Amniotic epithelial cell (primary cell): Measurements from ENCODE around the gene ABLIM1.

Experiments used
- DNase-seq: peaks from one replicate; pipeline ENCODE4 v3.0.0-alpha.2; 2010; ENCODE audit warnings: low read depth

ABLIM1 gene

GRCh38 chr10:114458216-114458920 is 199.7 kb downstream of the ABLIM1 start:
- no peak for DNase-seq

- DNase-seq: no peak
Observed at GRCh38 chr10:114453576-114453975, 204.5 kb downstream of the ABLIM1 start.

- no peak for DNase-seq
Observed at GRCh38 chr10:114448897-114449296, 209.2 kb downstream of the ABLIM1 start.

- DNase-seq: no peak
Observed at GRCh38 chr10:114445332-114445731, 212.7 kb downstream of the ABLIM1 start.

GRCh38 chr10:114444819-114445218 is 213.3 kb downstream of the ABLIM1 start:
- no peak for DNase-seq

GRCh38 chr10:114442091-114442630 is 215.9 kb downstream of the ABLIM1 start:
- DNase-seq: no peak

GRCh38 chr10:114441107-114441506 is 217.0 kb downstream of the ABLIM1 start:
- no peak for DNase-seq

DNA sequence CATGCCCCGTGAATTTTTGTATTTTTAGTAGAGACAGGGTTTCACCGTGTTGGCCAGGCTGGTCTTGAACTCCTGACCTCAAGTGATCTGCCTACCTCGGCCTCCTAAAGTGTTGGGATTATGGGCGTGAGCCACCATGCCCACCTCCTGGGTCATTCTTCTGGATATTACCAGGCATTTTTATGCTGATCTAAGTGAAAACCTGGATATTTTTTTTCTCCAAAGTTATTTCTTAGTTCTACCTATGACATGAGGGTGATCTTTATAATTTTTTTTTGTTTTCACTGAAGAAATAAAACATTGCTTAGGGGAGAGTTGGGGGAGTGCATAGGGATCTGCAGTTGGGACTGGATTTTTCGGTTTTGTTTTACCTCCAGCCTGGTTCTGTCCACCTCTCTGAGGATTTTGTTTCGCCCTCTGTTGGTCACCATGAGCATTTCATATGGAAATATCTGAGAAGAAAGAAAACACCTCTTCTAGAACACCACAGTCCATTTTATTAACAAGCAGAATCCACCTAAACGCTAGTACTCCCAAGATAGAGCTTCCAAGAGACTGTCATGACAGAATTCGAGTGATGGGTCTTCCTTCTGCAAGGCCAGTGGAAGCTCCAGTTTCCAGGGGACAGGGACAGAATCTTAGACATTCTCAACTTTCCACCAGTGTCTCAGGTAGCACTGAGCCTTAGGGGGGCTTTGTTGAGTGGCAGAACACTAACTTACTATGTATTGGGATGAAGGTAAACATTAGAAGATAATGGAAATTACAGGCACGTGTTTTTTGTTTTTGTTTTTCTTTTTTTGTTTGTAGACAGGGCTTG is 220.4 kb downstream of the ABLIM1 start:
- DNase-seq: peak; percentile 20

DNA sequence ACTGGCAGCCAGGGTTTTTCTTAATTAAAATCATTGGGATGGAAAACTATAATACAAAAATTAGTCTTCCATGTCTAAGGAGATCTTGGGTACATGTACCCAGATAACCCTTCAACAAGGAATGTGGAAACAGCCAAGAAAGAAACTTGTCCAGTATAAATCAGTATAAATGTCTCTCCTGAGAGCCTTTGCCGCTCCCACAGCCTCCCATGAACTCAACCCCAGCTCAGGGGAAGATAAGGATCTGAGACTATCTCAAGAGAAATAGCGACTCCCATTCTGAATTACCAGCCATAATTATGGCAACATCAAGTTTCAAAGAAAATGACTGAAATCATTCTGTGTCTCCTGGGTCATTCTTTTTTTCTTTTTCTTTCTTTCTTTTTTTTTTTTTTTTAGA is 221.1 kb downstream of the ABLIM1 start:
- peak; percentile 74 for DNase-seq

- peak; percentile 83 for DNase-seq
Observed at GRCh38 chr10:114432566-114433093, 225.4 kb downstream of the ABLIM1 start.

DNA sequence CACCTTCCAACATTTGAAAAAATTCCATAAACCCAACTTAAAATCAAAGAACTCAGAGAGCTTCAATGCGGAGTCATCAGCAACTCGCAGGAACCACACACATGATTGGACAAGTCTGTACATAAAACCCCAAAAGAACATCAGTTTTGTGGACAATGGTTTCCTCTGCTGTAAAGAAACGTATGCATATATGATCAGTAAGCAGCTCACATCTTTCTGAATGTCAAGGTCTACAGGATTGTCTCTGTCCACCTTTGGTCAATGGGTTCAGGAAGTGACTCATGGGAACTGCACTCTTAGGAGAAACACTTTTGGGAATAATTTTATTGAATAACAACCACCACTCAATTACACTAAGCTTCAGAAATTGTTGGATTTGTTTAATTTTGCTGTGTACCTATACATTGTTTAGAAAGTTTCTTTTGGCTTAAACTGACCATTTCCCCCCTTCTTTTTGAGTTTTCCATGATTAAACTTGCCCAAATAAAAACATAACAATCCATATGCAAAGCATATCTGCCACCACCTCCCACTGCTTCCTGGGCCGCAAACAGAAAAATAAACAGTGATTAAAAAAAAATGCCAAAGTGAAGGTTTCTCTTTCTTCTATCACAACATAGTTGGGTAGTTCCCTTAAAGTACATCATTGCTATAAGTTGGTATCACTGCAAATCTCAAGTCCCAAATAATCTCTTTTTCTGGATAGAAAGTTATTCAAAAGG is 226.5 kb downstream of the ABLIM1 start:
- DNase-seq: no peak

GRCh38 chr10:114430688-114431413 is 227.2 kb downstream of the ABLIM1 start:
- no peak for DNase-seq

GRCh38 chr10:114429581-114430335 is 228.3 kb downstream of the ABLIM1 start:
- DNase-seq: peak; percentile 57

- no peak for DNase-seq
Observed at GRCh38 chr10:114427124-114427852, 230.8 kb downstream of the ABLIM1 start.

DNA sequence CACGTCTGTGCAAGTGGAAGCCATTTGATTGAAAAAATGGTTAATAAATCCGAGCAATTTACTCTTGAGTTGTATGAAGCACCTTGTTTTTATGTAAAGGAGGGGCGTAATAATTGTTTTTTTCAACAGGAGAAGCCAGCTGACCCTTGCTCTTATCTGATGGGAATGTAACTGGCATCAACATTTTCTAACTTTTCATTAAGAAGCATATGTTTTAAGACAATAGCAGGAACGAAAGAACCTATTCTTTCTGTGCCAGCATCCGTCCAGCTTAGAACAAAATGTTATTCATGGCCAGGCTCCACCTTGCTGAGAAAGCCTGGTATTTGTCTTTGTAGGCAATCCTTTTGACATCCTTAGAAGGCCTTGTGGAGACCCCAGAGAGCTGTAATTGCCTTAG is 231.6 kb downstream of the ABLIM1 start:
- DNase-seq: no peak

DNA sequence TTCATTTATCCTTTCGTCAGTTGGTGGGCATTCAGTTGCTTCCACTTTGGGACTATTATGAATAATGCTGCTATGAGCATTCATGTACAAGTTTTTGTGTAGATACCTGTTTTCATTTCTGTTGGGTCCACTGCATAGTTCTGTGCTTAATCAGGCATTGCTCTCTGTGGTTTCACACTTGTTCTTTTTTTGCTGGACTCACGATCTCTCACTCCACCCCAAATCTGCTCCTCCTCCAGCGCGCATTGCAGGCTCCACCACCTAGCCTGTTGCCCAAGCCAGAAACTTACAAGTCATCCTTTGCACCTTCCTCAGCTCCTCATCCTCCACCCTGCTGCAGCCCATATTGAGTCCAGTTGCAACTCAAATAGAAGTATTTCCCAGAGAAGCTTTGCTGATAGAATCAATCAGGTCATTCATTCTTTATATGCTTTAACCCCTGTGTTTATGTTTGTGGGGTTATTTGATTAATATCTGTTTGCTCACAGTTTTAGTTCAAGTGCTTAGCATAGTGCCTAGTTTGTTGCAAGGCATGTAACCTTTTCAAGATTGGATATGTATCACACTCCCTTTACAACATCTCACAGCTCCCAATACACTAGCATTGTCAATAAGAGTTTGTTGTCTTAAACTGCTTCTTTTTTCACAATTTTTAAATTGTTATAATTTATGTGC is 237.1 kb downstream of the ABLIM1 start:
- DNase-seq: no peak

DNA sequence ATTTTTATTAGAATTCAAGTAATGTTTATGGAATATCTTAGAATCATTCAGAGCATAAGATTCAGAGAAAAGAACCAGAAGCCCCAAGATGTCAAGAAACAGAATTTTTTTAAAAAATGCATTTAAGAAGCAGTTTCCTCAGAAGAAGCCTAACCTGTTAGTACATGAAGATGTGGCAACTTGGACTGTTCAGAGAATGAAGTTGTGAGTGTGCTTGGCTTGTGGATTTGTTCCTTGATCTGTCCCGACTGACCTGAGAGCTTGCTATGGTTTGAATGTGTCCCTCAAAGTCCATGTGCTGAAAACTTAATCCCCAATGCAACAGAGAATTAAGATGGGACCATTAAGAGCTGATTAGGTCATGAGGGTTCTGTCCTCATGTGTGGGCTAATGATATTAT is 240.0 kb downstream of the ABLIM1 start:
- no peak for DNase-seq

- DNase-seq: peak; percentile 53
Observed at GRCh38 chr10:114412907-114413797, 244.9 kb downstream of the ABLIM1 start.
